GM18517 (cell line): ENCODE results near the gene PTPRN2.

Experiments used
- ATAC-seq: cut with Tn5 transposase; IDR thresholded peaks from one replicate; pipeline ENCODE4 v1.9.1; 2021; ENCODE audit warnings: mild to moderate bottlenecking, moderate library complexity; ENCODE audit not compliant: unreplicated experiment

PTPRN2 gene

DNA sequence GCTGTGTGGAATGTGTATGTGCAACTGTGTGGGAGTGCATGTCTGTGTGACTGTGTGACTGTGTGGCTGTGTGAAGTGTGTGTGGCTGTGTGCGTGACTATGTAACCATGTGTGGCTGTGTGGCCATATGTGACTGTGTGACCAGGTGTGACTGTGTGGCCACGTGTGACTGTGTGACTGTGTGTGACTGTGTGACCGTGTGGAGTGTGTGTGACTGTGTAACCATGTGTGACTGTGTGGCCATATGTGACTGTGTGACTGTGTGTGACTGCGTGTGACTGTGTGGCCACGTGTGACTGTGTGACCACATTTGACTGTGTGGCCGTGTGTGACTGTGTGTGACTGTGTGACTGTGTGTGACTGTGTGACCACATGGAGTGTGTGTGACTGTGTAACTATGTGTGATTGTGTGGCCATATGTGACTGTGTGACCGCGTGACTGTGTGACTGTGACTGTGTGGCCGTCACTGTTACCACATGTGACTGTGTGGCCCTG is 747.9 kb downstream of the PTPRN2 start:
- ATAC-seq, result no peak

DNA sequence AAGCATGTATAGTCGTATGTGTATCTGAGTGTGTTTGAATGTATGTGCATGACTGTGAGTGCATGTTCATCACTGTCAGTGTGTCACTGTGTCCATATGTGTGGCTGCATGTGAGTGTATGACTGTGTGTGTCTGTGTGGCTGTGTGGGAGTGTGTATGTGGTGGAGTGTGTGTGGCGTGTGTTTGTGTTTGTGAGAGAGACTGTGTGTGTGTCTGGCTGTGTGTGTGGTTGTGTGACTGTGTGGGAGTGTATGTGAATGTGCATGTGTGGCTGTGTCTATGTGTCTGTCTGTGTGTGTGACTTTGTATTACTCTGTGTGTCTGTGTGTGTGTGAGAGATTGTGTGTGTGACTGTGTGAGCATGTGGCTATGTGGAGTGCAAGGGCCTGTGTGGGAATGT is 748.4 kb downstream of the PTPRN2 start:
- no peak for ATAC-seq

DNA sequence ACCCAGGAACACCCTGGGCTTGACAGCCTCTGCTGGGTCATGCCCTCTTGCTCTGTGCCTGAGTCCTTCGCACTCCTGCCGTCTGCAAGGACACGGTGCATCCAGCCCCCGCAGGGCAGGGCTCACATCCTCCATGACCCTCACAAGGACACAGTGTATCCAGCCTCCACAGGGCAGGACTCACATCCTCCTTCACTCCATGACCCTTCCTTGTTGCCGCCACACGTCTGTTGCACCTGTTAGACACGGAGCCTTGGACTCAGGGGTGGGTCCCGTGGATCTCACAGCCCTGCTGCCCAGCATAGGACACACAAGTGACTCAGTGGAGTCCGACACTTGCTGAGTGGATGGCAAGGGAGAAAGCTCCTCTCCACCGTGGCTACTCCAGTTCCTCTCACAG is 750.1 kb downstream of the PTPRN2 start:
- no peak for ATAC-seq

DNA sequence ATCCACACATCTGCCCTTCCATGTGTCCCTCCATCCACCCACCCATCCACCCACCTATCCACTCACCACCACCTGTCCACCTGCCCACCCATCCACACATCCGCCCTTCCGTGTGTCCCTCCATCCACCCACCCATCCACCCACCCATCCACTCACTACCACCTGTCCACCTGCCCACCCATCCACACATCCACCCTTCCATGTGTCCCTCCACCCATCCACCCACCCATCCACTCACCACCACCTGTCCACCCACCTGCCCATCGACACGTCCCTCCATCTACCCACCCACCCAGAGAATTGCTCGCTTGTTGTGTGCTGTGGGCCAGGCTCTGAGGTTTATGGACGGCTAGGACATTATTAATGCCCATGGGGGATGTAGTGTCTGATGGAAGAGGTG is 750.6 kb downstream of the PTPRN2 start:
- ATAC-seq, result no peak

DNA sequence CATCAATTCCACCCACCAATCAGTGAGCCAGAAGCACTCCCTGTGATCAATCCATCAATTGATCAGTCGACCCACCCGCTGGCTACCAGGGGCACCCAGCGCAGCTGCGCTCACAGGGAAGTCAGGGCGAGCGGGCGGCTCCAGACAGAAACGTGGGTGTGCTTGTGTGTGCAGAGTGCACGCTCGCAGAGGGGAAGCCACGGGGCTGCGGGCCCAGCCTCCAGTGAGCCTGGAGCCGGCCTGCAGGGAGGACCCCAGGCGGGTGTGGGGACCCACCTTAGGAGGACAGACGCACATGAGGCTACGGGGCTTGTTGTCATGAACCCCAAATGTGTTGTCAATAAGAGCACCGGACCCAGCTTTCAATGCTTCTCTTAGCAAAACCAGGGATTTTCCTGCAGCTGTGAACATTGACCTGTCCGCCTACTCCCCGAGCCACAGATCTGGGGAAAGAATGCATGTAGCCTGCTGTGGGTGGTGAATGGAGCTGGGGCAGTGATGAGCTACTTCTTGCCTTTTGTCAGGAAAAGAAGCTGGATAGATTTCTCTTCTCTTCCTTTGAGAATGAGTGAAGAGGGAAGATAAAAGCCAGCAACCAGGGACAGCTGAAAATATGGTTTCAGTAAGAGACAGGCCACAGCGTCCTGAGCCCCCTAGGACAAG is 753.0 kb downstream of the PTPRN2 start:
- ATAC-seq, result no peak

DNA sequence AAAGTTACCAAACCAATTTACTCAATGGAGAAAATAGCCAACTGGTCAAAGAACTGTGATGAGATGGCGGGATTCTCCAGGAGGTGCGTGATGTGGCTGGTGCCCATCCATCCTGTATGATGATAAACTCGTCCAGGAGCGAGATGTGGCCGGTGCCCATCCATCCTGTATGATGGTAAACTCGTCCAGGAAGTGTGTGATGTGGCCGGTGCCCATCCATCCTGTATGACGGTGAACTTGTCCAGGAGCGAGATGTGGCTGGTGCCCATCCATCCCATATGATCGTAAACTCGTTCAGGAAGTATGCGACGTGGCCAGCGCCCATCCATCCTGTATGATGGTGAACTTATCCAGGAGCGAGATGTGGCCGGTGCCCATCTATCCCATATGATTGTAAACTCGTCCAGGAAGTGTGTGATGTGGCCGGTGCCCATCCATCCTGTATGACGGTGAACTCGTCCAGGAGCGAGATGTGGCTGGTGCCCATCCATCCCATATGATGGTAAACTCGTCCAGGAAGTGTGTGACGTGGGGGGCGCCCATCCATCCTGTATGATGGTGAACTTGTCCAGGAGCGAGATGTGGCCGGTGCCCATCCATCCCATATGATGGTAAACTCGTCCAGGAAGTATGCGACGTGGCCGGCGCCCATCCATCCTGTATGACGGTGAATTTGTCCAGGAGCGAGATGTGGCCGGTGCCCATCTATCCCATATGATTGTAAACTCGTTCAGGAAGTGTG is 754.6 kb downstream of the PTPRN2 start:
- no peak for ATAC-seq

DNA sequence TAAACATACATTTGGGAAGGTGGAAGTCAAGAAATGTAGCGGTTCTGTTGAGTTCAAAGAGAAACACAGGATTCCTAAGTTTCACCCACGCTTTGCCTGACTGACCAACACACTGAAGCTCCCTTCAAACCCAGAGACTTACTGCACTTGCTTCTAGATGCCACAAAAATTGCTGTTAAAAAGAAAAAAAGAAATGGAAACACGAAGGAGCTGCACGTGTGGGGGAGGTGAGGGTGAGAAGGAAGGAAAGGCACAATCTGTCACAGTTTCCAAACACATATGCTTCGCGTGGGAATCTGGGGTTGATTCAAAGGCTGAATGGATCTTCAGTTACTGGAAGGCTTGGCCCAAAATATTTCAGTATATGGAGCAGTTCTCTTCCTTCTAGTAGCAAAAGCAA is 755.2 kb downstream of the PTPRN2 start:
- no peak for ATAC-seq

DNA sequence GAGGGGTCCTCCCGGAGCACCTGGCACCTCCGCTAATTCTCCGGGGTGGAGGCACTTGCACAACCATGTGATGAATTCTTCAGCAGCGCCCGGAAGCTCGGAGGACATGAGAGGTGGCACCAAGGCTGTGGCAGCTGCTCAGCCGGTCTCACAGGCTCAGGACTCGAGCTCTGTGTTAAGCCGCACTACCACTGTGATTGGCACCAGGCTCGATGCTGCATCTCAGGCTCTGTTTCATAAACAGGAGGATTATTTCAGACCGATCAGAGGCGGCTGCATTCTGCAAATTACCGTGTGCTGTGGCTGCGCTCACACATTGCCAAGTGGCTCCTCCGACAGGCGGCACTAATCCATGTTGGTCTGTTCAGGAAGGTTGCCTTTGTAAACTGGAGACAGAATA is 755.6 kb downstream of the PTPRN2 start:
- ATAC-seq, result no peak

DNA sequence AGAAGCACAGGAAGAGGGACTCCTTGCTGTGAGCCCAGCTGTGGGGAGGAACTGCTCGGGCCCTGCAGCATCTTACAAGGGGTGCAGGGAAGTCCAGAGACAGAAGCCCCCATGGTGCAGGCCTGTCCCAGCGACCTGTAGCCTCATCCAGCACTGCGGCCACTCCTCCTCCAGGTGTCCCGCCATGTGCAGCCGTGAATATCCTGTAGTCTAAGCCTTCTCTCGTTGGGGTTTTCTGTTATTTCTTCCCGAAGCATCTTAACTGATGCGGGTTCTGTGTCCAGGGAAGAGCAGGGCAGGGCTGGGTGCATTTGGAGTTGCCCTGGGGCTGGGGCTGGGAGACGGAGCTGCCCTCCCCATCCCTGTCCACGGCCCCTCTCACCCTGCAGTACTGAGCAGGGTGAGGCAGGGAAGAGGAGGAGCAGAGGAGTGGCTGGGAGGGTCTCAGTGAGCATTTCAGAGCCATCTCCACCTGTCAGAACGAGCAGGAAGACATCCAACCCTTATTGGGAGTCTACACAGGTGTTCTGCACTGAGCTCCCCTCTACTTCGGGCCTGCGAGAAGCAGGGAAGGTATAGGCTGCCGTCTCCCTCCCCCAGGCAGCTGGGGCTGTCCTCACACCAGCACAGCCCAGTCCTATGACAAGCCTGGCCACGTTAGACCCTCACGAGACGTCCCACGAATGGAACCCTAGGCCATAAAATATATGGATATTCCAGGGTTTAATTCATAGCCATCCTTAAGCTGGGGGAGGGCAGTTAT is 756.3 kb downstream of the PTPRN2 start:
- no peak for ATAC-seq

DNA sequence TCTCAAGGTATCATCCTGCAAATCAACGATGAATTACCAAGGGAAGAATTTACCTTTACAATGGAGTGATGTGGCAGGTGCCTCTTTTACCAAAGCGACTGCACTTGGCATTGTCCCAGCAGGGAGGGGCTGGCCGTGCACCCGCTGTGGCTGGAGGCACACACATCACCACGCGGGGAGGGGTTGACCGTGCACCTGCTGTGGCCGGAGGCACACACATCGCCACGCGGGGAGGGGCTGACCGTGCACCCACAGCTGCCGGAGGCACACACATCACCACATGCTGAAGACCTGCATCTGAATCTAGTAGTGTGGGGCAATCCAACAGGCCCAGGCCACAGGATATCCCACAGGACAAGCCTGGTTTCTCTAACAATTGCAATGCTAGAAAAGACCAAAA is 757.3 kb downstream of the PTPRN2 start:
- no peak for ATAC-seq

DNA sequence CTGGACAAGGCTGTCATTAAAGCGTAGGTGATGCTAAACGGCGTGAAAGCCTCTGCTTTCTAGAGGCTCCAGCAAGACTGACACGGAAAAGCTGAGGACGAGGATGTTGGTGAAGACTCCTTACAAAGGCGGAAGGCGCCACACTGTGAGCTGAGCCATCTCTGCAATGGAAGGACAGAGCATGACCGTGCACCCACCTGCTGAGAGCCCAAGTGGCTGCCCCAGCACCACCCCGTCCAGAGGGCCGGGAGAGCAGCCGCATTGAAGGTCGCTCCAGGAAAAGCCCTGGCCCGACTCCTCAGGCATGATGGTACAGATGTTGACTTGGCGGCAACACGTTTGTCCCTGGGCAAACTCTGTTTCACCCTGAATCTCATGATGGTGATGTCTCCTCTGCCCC is 758.1 kb downstream of the PTPRN2 start:
- ATAC-seq, result no peak

DNA sequence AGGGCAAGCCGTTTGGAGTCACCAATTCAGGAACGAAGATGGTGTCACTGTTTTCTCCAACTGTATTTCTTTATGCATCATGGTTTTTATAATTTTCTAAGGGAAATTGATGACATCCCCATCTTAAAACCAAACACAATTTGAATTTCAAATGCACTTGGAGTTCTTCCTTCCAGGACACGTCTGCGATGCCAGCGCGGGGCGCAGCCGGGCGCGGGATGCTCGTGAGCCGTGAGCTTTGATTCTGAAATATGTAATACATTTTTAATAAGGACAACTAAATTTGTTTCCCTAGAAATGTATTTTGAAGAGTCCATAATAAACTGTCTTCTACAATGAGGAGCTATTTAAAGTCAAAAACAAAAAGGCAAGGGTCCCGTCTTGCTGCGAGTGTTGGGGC is 758.7 kb downstream of the PTPRN2 start:
- no peak for ATAC-seq

DNA sequence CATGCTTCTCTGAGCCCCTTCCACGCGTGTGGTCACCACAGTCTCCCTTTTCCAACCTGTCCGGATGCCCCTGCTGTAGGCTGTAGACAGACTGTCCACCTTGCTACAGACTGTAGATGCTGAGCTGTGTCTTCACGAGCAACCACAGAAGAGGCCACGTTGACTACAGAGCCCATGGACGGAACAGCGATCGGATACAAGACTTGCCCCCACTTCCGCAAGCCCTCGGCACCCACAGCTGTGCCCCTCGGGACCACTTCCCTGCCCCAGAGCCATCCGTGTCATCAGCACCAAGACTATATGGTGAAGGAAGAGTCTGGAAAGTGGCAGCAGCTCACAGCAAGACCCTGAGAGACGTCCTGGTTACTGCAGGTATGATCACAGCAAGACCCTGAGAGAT is 759.4 kb downstream of the PTPRN2 start:
- ATAC-seq, result no peak

DNA sequence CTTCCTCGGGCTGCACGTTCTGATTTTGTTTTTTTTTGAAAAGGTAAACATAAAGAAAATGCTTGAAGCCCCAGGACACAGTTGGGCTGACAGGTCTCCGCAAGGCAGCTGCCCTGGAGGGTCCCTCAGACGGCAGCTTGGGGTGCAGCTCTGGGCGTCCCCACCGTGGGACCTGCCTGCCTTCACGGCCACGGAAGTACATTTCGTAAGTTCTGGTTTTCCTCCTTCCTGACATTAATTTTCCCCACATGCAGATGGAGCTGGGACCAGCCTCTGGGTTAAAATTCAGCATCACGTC is 759.8 kb downstream of the PTPRN2 start:
- ATAC-seq, result no peak

DNA sequence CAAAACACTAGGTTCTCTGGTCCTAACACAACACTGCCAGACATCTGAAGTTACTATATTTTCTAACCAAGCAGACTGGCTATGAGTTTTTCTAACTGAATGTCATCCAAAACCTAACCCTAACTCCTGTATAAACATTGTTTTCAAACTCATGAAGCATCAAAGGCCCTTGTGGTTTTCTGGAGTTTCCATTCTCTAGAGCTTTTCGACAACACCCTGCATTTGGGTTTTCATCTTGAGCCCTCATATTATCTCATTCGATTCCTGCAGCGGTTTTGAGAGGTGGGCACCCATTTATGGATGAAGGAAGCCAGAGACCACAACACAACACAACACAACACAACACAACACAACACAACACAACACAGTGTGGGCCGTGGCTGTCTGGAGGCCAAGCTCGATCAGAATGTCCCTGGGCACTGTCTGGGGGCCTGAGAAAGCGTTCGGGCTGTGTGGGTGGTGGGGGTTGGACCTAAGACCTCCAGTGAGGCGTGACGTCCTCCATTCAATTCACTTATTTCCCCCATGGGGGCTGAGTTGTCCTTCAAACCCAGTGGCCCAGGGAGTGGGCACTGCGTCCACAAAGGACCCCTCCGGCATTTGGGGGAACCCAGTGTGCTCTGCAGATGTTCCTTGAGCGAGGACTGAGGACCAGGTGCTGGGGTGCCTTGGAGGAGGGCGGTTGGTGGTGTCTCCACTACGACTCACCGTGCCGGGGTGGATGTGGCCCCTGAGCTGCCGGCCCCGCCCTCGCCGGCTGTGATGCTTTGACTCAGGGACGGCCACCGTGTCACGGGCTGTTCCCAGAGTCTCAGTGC is 760.4 kb downstream of the PTPRN2 start:
- ATAC-seq, result no peak

DNA sequence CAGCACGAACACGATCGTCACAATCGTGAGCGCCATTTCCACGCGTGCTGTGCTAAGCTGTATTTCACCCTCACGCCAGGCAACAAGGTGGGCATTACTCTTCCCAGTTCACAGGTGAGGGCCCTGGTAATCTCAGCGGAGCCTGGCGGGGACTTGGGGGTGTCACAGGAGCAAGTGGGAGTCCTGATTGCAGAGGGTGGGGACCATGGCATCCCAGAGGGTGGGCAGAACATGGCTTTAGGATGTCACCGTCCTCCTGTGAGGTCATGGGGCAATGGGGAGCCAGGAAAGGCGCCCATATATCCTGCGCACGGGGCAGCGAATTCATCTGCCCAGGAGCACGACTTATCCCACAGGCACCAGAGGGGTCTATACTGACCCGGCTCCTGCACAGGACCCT is 761.1 kb downstream of the PTPRN2 start:
- no peak for ATAC-seq

DNA sequence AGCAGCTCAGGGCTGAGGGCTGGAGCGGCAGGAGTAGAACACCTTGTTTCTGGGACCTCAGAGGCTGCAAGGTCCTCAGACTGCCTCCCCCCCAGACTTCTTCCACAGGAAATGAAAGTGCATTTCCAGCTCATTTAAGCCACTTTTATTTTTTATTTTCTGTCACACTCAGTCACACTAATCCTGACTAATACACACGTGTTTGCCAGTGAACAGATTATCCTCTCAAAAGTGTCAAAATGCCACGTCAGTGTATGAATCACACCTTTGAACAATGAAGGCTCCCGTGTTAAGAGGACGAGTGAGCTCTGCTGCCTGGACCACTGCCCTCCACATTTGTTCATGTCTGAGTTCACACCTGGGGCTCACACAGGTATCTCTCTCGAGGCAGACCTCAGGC is 762.3 kb downstream of the PTPRN2 start:
- no peak for ATAC-seq

DNA sequence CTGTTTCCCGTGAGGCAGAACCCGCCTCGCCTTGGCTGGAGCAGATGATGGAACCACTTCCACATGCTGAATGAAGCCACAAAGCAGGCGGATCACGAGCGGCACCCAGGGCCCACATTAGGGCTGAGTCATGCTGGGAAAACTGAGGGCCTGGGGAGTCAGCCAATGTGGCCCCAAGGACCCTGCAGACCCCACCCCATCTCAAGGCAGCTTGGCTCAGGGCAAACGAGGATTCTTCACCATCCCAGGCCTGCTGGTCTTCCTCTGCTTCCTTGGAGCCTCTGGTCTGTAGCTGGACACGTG is 762.9 kb downstream of the PTPRN2 start:
- no peak for ATAC-seq

DNA sequence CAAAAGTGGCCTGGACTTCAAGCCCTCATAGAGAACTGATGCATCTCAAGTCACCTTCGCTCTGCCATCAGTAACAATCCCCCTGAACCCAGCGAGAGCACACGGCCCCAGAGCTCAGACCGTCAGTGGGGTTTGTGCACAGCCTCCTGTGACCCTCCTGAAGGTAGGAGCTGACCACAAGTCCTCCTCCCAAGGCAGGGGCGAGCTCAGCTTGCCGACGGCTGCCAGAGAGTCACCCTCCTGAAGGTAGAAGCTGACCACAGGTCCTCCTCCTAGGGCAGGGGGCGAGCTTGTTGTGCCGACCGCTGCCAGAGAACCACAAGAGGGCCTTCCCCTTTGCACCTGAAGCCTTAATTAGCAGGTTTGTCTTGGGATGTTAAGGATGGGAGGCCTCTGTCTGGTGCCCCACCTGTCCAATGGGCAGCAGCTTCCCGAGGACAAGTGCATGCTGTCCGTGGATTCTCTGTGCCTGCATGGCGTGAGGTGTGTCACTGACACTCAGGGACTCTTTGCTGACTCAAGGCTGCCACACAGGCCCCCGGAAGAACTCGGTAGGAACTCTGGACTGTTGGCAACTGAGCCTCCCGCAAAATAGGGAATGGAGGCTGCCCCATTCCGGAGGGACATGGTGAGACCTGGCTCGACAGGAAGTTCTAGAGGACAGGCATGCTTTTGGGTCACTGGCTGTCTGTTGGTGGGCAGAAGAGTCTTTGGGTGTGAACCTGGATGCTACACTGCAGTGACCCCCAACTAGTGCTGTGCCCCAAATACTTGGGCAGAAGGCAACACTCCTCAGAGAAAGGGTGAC is 763.4 kb downstream of the PTPRN2 start:
- no peak for ATAC-seq

DNA sequence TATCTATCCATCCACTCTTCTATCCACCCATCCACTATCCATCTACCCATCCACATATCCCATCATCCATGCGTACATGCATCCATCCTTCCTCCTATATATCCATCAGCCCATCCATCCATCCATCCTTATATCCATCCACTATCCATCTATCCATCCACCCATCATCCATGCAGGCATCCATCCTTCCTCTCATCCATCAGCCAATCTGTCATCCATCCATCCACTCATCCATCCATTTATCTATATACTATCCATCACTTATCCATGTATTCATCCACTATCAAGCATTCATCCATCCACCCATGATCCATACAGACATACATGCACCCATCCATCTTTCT is 765.0 kb downstream of the PTPRN2 start:
- ATAC-seq, result no peak
